ENCODE results near the gene ADGRL1.
"Not testable (repeated sequence)": the region's sequence is repeated elsewhere in the genome, so short reads cannot be mapped to it uniquely, and the experiment has no call there.

Gene ADGRL1

DNA sequence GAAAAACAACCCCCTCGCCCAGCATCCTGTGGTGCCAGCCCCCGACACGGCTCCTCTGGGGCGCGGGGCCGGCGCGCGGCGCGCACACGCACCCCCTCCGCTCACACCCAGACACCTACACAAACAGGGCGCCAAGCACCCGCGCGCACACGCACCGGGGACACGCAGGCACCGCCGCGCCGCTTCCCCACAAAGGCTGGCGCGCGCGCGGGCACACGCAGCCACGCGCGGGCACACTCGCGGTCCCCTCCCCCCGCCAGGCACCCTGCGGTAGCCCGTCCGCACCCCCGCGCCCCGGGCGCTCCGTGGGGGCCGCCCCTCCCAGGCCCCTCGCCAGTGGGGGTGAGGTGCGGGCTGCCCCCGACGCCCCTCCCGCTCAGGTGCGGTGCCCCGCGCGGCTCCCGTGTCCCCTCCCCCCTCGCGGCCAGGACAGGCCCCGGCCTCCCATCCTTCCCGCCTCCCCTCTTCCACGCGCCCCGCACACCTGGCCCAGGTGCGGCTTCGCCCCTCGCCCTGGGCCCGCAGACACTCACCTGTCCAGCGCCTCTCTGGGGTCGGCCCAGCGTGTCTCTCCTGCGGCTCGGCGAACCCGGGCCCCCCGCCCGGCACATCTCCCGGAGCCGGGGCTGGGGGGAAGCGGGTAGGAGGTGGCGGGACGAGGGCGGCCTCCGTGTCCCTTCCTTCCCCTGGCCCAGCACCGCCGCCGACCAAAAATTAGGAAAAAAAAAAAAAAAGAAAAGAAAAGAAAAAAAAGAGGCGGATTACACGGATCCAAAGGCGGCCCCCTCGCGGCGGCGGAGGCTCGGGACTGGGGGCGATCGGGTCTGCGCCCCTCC, at the start of gene ADGRL1:
ADGRL1 (minus strand) TSS at position 718 of the 836 bp plus-strand sequence. CDS start 22,567 bp downstream, outside the sequence.
- ATAC-seq = not testable (repeated sequence)

DNA sequence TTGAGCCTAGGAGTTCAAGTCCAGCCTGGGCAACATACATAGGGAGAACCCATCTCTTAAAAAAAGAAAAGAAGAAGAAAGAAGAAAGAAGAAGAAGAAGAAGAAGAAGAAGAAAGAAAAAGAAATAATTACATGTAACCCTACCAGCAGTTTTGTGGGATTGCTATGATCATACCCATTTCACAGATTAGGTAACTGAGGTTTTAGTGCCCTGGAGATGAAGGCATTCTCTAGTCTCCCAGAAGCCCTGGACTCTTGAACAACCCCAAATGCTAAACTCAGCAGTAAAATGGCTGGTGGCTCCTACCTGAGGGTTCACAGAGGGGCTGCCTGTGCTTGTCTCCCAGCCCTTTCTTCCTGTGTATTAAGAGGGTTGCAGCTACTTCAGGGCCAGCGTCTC, 49.3 kb upstream of the ADGRL1 start:
- not testable (repeated sequence) for ATAC-seq

GRCh38 chr19:14253822-14254599, 48.0 kb upstream of the ADGRL1 start:
- ATAC-seq = 0 out of 3 replicates have a peak, but pooled peaks have one; percentile 12

GRCh38 chr19:14252136-14252535, 46.2 kb upstream of the ADGRL1 start:
- ATAC-seq = not testable (repeated sequence)

GRCh38 chr19:14250870-14251269, 44.9 kb upstream of the ADGRL1 start:
- TF ChIP-seq OSR1 (CRISPR knock-in tag; IDR thresholded peaks at IDR 0.05) (no peak), ZNF565 (CRISPR knock-in tag; conservative IDR thresholded peaks at IDR 0.05; ENCODE audit: low read depth) (no peak)

DNA sequence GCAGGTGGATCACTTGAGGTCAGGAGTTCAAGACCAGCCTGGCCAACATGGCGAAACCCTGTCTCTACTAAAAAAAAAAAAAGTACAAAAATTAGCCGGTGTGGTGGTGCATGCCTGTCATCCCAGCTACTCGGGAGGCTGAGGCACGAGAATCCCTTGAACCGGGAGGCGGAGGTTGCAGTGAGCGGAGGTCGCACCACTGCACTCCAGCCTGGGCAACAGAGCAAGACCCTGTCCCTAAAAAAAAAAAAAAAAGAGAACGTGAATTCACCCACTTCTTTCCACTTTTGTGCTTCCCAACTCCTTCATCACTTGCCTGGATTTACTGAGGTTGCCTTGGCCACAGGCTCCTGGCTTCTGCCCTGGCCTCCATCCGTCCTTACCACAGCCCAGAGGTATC, 44.3 kb upstream of the ADGRL1 start:
- not testable (repeated sequence) for ATAC-seq

More at GRCh38 chr19:14250870-14251269, 44.9 kb upstream of the ADGRL1 start:
- ATAC-seq = no peak

DNA sequence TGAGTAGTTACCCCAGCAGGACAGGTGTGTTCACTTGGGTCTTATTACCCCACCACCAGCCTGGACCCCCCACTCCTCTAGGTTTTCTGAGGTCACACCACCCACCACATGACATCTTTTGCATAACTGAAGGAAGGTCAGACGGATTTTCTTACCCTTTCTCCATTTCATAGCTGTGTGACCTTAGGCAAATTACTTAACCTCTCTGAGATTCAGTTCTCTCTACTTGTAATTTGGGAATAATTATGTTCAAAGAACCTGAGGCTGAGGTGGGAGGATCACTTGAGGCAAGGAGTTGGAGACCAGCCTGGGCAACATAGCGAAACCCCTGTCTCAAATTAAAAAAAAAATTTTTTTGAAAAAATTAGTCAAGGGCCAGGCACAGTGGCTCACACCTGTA, 43.9 kb upstream of the ADGRL1 start:
- ATAC-seq = not testable (repeated sequence)

DNA sequence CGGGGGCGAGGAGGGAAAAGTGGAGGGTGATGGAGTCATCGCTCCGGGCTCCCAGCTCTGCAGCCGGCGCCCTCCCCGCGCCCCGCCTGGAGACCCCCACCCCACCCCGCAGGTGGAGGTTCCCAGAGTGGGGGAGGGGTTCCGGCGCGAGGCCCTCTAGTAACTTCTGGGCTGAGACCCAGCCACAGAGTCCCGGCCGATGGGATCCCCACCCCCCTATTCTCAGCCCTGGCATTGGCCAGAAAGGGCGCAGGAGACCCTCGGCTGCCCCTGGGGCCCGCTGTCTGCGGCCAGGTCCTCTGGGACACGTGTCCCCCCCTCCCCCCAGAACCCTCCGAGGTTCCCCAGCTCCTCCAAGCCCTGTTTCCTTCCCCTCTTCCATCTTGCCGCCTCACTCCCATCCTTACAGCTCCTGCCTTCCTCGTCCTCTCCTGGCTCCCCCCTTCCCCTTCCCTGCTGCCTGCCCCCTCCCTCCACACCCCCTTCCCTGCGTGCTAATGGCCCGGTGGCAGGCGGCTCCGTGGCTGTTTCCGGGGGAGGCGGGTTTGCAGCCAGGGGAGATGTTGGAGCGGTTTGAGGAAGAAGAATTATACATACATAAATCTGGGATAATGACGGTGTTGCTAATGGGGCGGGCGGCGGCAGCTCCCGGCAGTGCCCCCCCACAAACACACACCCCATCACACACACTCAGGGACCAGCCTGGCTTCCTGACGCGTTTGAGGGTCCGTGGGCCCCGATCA, 43.2 kb upstream of the ADGRL1 start:
- peak; percentile 62 for ATAC-seq

- peak; percentile 83 for ATAC-seq
- TF ChIP-seq SNAI2 (CRISPR knock-in tag; IDR thresholded peaks at IDR 0.05) = no peak
- TF ChIP-seq, protein P1, sequence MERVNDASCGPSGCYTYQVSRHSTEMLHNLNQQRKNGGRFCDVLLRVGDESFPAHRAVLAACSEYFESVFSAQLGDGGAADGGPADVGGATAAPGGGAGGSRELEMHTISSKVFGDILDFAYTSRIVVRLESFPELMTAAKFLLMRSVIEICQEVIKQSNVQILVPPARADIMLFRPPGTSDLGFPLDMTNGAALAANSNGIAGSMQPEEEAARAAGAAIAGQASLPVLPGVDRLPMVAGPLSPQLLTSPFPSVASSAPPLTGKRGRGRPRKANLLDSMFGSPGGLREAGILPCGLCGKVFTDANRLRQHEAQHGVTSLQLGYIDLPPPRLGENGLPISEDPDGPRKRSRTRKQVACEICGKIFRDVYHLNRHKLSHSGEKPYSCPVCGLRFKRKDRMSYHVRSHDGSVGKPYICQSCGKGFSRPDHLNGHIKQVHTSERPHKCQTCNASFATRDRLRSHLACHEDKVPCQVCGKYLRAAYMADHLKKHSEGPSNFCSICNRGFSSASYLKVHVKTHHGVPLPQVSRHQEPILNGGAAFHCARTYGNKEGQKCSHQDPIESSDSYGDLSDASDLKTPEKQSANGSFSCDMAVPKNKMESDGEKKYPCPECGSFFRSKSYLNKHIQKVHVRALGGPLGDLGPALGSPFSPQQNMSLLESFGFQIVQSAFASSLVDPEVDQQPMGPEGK (CRISPR knock-in tag; IDR thresholded peaks at IDR 0.05; ENCODE audit: borderline replicate concordance) = peak; percentile 86
Measured at GRCh38 chr19:14248578-14249011, 42.6 kb upstream of the ADGRL1 start.

GRCh38 chr19:14247548-14248471, 41.8 kb upstream of the ADGRL1 start:
- ATAC-seq = peak; percentile 20

GRCh38 chr19:14247205-14247547, 41.2 kb upstream of the ADGRL1 start:
- not testable (repeated sequence) for ATAC-seq

DNA sequence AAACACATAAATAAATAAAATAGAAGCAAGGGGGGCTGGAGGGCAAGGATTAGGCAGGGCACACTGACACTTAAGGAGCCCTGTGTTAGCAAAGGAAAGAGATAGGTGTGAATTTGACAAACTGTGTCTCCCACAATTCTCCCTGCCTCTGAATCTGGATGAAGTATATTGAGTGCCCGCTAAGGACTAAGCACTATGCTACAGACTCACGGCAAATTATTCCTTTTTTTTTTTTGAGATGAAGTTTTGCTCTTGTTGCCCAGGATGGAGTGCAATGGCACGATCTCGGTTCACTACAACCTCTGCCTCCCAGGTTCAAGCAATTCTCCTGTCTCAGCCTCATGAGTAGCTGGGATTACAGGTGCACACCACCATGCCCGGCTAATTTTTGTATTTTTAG, 38.4 kb upstream of the ADGRL1 start:
- not testable (repeated sequence) for ATAC-seq

DNA sequence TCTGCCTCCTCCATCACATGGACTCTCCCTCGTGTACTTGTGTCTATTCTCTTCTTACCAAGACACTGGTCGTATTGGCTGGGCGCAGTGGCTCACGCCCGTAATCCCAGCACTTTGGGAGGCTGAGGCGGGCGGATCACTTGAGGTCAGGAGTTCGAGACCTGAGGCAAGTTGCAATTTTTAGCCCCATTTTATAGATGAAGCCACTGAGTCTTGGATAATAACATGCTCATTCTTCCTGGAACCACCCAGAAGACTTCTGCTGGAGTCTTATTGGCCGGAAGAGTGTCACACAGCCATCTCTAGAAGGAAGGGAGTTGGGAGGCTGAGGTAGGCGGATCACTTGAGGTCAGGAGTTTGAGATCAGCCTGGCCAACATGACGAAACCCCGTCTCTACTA, 37.7 kb upstream of the ADGRL1 start:
- not testable (repeated sequence) for ATAC-seq
